ENCODE results near the gene SMPD3.

Gene SMPD3

DNA sequence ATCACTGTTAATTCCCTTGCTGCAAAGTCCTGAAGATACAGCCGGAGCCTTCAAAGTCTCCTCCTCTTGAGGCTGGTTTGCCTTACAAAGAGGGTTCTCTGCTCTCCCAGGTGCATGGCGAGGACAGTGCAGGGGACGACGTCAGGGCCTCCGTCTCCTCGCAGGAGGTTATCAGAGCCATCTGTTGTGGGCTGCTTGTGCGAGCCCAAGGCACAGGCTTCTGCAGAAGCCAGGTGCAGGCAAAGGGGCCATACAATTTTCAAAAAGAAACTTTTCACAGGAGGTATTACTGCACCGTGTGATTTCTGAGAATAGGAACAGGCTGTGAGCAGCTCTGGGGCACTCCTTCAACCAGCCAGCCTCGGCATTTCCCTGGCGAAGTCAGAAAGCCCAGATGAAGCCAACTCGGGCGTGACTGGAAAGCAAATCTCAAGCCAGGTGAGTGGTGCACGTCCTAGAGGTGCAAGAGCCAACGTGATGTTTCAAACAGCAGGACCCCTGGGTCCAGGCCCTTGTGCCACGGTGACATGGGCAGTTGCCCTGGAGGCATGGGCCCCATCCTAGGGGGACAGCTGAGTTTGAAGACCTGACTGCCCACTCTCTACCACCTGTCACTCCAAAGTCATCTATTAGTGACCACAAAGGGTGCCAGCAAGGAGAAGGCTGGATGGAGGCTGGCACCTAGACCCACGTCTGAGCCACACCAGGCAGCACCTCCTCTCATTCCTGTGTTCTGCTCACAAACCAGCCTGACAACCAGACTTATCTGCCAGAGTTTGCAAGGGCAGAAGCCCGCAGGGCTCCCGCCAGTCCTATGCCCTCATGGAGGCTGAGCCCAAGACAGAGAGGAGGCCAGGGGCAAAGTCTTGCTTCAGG, 68.6 kb downstream of the SMPD3 start:
- no peak for DNase-seq

DNA sequence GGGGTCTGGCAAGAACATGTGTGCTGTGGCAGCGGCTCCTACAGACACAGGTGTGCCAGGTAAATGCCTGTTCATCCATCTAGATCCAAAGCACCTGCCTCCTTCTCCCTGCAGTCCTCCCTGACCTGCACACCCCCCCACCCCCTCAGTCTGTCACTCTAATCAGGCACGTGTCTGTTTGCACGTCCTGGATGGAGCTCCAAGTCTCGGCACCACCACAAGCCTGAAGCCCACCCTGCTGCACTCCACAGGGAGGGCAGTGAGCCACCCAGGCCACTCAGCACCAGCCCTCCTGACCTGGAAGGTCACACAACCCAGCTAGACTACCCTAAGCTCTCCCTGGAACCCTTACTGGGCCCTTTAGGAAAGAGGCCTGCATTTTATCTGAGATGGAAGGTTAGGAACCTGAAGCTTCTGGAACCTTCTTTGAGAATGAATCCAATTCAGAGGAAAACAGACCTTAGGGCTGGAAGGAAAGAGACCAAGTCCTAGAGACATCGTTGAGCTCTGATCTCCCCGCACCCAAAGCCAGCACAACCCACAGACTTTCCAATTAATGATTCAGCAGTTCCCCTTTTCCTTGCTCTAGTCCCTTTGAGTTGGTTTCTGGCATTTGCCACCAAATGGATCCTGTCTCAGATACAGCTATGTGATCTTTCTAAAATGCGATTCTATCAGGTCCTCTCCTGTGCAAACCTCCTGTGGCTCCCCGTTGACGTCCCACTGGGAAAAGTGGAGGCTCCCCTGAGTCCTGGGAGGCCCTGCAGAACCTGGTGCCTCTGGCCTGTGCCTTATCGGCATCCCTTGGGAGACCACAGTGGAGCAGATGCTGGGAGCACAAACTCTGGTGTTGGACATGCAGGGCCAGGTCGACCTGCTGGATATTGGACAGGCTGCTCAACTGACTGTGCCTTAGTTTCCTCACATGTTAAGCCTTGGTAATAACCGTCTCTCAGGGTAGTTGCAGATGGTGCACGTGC, 69.6 kb downstream of the SMPD3 start:
- DNase-seq = no peak

DNA sequence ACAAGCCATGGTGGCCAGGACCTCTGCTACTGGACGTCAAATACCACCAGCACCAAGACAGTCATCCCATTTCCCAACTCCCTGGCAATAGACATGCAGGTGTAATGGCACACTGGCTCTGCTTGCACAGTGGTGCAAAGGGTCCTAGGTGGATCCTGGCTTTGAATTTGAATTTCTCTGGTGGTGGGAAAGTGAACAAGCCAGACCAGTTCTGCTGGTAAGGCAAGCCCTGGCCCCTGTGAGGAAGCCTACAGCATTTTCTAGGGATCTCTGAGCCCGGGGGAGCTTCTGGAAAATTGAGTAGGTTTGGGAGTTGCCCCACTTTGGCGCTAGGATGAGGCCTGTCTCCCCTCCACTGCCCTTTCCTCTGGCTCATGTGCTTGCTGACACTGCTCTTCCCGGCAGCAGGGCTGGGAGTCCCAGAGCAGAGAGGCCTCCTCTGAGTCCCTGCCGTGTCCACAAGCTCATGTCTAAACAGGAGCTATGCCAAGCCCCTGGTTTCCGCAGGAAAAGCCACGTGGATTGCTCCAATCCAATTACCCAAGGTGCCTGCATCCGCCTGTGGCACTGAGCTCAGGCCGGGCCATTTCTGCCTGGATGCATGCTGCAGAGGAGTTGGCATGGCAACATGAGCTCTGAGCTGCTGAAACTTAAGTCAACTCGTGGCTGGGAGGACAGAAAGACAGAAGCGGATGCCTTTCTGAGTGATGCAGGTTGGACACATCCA, 70.5 kb downstream of the SMPD3 start:
- no peak for DNase-seq

DNA sequence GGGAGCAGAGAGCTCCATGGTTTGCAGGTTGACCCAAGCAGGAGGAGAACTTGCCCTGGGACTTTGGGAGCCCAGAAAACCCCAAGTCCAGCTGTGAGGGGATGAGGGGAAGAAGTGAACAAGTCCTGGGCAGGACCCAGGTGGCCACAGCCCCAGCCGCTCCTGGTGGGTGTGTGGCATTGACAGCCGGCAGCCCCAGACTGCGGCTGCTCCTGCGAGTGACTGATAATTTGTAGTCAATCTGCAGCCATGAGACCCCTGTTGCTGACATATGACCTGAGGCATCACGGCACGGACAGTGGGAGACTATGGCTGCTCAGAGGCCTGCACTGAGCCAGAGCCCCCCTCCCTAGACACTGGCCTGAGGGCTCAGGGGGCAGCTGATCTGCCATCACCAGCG, 71.1 kb downstream of the SMPD3 start:
- DNase-seq = no peak

DNA sequence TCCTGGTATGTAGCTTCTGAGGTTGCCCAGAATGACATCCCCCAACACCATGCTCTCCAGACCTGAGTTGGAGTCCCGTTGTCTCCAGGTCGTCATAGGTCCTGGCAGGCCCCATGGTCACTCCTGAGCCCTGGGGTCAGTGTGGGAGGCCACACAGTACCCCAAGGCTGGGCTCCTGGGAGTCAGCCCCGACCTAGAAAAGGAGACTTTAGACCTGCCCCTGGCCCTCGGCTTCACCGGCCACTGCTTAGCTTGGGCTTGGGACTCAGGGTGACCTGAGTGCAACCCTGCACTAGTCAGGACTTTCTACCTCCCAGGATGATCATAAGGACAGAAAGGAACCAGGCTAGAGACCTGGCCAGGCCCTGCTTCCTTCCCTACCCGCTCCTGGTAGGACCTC, 71.7 kb downstream of the SMPD3 start:
- no peak for DNase-seq

DNA sequence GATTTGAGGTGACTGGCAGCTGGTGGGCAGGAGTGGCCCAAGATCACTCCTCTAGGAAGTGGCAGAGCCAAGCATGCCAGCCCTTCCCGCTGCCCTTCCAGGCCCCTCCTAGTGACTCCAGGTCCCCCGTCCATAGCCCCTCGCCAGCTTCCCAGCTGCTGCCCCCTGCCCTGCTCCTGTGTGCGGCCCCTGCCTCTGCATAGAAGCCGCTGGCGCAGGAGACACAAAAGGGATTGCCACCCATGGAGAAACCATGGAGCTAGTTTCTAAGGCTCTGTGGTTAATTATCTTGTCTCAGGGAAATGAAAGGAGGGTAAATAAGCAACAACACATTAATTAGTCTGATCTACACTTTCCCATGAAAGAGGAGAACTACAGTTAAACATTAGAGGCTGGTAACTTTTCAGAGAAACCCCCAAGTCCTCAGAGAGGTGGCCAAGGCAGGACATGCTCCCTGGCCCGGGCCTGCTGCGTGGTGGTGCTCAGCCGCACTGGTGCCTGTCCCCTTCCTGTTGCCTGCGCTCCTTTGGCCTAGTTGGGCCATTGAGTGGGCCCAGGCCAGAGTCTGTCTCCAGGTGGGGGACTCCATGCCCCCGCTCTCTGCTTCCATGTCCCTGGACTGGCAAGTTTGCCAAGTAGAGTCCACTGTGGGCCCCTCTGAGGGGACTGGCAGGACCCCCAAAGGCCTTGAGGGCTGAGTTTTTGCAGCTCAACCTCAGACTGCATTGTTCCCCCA, 72.3 kb downstream of the SMPD3 start:
- no peak for DNase-seq

DNA sequence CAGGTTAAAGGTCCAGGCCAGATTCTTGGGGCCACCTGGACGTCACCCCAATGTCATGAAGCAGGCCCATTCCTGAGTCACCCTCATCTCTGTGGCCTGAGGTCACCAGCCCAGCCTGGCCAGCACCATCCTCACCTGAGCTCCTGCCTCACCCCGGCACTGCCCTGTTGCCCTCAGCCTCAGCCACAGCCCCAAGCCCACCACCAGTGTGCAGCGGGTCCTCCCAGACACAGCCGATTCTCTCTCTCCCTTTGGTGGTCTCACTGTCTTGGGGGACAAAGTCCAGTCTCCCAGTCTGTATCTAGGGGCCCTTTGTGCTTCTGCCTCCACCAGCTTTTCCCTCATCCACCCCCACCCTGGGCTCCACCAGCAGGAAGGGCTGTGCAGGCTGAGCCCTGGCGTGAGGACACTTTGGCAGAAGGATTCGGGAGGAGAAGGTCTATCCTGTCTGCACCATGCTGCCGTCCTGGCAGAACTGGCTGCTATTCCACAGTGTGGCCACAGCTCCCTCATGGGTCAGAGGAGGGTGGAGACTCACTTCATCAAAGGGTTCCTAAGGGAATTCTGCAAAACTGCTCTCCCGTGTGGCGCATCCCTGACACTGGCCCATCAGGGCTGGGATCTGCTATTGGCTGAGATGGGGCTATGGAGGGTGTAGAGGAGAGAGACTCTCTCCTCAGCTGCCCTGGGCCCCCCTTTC, 73.2 kb downstream of the SMPD3 start:
- no peak for DNase-seq

DNA sequence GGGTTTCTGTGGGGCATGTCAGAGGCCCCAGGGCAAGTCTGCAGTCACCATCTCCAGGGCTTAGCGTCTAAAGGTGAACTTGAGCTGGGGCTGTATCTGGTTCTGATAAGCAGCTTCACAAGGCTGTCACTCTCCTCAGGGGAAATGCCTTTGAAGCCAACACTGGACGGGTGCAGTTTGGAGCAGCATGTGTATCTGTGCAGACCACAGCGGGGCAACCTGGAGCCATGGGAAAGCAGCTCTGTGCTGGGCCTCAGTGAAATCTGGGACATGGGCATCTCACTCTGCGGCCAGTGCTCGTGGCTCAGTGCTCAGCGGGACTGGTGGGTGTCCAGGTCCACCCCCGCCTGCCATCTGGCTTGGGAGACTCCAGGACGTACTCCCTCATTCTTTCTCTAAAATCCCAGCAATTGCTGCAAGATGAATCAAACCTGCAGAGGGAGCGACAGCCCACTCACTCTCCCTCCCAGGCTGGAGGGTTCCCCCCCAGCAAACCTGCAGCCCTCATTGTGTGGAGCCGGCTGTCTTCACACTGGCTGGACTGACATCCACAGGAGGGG, 74.0 kb downstream of the SMPD3 start:
- no peak for DNase-seq

DNA sequence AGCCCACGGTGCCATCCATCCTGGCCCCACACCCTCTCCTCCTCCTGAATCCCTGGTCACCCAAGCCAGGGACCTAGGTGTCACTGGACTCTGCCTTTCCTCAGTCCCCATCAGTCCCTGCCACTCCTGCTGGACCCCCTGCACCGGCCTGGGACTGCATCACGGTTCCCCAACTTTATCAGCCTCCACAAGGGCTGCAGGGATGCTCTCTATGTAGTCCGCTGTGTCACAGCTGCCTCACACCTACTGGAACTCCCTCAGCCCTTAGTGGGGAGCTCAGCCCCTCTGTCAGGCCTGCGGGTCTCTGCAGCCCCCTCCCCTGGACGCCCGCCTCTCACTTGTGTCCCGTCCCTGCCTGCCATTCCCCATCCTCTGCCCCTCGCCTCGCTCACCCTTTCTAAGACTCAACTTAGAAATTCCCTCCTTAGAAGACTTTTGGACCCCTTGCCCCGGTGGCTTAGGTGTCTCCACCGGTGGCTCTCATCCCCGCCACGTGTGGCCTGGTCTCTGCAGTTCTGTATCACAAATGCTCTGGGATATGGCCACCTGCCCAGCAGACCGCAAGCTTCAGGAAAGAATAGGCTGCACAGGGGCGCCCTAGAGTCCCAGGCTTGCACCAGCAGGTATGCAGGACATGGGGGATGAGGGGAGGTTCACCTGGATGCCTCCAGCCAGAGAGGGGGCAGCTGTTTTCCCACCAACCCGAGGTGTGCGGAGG, 74.6 kb downstream of the SMPD3 start:
- DNase-seq = no peak

DNA sequence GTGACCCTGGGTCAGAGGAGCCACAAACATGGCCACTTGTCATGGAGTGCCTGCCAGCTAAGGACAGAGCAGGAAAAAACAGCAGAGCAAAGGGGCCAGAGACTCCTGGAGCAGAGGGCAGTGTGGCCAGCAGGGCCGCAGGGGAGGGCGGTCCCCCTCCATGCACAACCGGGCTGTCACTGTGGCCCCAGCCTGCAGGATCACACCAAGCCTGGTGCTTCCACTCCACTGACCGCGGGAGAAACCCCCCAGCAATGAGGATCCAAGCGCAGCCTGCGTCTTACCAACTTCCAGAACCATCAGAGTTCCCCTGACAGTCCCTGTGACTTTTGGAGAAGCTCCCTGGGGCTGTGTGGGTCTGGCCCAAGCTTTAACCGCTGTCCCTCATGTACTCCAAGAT, 75.5 kb downstream of the SMPD3 start:
- DNase-seq = no peak

DNA sequence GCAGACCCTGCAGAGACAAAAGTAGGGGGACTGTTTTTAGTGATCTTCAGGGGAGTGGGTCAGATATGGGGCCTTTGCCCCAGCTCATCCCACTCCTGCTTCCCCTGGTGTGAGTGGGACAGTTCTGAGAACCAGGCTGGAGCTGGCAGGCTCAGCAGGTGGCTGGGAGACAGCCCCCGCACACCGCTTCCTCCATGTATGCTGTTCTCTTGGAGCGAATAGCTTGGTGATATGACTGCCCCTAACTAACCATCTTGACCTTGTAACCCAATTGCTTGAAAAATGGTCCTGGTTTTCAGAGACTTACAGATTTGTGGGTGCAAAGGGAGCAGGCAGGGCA, 76.0 kb downstream of the SMPD3 start:
- DNase-seq = no peak

DNA sequence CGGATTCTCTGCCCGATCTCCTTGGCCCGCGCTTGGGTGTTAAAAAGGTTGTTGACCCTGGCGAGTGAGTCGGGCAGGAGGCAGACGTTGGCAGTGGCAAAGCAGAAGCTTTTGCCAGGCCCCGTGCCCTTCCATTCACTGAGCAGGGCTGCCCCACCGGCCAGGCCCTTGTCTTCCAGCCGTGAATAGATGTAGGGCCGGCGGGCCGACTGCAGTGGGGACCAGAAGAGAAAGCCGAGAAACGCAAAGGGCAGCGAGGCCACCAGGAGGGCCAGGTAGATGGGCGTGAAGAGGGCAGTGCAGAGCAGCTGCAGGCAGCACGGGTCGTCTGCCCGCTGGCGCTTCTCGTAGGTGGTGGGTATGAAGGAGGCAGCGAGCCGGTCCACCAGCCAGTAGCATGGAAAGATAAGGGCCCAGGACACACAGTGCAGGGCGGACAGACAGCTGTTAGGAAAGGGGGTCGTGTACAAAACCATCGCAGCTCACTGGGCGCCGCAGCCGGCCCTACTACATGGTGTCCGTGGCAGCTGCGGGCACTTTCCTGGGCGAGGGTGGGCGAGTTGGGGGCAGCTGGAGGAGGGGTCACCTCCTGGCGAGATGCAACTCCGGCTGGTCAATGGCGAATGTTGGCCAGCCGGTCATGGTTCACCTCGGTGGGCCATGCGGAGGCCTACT, 76.5 kb downstream of the SMPD3 start:
- no peak for DNase-seq

DNA sequence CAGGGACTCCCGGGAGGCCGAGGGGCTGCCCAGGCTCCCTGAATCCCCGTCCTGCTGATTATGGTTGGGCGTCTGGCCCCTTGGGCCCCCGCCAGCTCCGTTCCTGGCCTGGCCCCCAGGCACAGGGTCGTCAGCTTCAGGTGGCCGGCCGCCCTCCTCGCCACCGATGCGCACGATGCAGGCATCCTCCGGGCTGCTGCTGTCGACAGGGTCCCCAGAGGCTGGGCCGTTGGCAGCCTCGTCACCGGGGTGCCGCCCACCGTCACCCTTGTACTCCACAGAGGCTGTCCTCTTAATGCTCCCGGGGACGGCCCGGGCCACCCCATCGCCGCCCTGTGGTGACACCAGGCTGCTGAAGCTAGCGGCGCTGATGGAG, 77.0 kb downstream of the SMPD3 start:
- DNase-seq = no peak

DNA sequence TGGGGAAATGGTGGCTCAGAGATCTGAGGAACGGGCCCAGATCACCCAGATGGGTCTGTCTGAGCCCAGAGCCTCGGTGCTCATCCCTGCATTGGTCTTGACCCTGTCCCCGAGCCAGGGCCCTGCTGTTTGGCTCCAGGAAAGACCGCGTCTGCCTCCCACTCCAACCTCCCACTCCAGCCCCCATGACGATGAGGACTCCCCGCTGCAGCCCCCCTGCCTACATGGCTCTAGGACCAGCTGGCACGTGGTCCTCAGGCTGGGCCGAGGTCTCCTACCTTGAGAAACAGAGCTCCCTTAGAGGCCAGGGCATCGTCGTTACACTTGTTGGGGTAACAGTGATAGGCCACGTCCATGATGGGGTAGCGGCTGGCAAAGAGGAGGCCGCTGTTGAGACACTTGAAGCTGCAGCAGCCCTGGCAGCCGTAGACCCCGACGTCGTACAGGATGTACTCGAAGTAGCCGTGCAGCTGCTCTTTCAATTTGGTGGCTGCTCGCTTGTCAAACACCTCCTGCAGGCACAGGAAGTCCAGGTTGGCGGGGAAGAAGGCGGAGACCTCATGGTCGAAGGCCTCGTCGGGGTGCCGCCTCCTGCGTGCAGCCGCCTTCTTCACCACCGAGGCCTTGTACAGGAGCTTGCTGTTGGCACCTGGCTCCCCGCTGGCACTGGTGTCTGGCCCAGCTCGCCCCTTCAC, 77.6 kb downstream of the SMPD3 start:
- peak; percentile 74 for DNase-seq

DNA sequence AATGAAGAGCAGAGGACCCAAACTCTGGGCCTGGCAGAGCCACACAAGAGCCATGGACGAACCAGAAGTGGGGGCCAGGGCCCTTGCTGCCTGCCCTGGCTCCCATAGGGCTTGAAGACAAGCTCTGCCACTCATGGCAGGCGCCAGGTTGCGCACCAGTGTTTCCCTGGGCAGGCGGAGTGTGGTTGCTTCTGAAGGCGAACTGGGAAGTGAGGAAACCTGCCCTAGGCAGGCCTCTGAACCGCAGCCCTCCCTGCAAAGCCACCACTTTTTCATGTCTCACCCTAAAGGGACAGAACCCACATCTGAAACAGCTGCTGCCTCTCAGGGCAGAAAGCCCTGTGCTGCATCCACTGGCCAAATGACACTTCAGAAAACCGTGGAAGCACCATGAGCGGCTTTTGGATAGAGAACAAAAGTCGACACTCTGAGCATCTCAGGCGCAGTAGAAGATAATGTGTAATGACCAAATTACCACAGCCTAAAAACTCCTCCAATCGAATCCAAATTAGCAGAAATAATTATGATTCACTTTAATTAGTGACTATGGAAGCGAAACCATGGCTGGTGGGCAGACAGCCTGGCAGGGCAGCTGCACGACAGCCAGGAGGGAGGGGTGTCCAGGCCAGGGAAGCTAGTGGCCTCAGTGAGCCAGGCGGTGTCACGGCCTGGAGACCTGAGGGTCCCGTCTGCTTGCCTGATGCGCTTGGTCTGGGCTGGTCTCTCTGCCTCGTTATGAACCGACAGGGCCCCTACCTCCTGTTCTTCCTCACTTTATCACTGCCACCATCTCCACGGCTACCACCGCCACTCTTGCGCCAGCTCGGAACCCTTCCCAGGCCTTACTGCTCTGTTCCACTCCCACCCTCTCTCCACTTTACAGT, 78.4 kb downstream of the SMPD3 start:
- DNase-seq = no peak

DNA sequence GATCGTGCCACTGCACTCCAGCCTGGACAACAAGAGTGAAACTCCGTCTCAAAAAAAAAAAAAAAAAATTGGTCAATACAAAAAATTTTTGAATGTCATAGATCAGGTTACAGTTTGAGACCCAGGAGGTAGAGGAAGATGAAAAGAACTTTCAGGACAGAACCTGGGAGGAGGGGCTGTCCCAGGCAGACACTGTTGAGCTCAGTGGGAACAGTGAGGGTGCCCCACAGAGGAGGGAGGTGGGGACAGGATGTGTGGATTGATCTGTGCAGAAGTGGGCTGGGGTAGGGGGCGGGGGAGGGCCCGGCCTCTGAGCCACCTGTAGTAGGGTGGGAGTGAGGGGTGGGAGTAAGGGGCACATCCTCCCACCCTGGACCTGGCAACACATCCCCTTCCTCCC, 79.1 kb downstream of the SMPD3 start:
- no peak for DNase-seq

DNA sequence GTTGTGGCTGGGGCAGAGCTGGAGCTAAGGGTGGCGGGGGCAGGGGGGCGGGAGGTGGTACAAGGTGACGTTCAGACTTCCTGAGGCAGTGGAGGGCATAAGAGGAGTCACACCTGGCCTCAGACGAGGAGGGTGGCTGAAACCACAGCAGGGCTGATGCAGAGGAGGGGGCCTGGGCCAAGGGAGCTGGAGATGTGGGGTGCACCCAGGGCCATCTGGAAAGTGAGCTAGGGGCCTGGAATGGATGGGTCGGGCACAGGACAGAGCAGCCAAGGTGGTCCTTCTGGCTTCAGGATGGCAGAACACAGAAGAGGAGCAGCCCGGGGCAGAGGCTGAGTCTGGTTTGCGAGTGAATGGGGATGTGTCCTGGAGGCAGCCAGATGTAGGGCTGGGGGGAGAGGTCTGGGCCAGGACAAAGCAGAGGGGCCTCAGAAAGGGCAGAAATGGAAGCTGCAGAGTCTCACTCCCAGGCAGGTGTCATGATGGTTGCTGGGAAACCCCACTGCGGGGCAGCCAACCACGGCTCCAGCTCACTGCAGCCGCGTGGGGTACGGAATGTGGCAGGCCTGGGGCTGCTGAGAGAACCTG, 79.9 kb downstream of the SMPD3 start:
- DNase-seq = no peak

DNA sequence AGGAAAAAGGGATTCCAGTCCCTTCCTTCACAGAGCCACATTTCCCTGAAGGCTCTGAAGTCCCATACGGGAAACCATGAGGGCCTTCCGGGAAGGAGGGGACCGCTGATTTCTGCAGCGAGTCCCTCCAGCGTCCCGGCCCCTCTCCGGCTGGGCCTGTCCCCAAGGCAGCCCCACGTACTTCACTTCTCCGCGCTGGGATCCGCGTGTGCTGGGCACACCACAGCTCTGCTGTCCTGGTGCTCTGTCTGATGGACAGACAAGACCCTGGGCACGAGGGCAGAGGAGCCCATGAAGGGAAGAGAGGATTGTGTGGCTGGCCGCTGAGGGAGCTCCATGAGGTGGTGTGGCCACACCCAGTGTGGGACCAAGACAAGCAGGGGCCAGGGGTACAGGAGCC, 80.4 kb downstream of the SMPD3 start:
- no peak for DNase-seq

Data from activated gamma-delta T cell treated with Interleukin-2 at 50 U/mL for 16 hours (primary cell).